ENCODE data around the gene DSC3.

The DSC3 gene

DNA sequence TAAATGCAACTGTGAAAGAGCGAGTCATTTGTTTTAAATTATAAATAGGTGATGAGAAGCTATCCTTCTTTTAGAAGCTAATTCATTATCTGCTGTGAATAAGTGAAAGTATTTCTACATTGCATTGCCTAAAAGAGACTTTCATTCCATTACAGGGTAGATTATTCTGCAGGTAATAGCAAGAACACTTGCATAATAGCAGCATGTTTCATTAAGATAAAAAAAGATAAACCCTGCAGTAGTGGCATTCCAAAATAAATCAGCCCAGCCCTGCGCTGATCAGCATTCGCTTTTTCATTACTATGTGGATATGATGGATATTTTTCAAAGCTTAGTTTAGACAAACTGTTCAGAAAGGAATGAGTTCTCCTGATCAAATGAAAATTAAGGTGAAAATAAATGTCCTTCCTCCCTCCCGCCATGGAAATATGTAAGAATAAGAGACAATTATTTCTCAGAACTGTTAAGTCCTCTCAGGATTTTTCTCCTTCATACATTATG lies 72.8 kb downstream of the DSC3 start:
- DNase-seq = no peak

DNA sequence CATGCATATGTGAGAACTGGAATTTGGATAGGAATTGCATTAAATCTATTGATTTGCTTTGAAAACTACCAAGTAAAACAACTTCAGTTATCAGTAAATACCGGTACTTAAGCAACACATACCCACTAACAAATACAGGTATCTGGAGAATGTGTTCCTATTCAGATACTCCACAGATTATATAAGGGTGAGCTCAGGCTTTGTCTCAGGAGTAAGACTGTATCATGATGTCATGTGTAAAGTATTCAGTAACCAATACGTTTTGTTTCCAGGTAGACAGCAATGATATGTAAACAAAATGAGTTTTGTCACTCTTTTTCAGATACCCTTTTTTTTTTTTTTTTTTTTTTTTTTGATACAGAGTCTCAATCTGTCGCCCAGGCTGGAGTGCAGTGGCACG lies 74.8 kb downstream of the DSC3 start:
- DNase-seq = no peak

DNA sequence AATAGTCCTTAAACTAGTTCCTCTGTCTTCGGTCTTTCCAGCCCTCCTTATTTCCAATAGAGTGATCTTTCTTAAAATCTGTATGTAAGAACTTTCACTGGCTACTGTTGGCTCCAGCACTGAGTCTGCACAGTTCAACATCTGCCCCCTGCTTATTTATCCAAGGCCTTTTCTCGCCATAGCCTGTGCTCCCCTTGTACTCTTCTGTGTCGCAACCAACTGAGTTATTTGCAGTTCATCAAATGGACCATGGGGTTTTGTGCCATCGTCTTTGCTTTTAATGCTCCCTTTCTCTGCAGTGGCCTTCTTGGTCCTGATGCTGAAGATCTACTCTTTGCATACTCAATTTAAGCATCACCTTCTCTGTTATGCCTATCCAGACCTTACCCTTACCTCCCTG lies 77.3 kb downstream of the DSC3 start:
- DNase-seq = no peak

DNA sequence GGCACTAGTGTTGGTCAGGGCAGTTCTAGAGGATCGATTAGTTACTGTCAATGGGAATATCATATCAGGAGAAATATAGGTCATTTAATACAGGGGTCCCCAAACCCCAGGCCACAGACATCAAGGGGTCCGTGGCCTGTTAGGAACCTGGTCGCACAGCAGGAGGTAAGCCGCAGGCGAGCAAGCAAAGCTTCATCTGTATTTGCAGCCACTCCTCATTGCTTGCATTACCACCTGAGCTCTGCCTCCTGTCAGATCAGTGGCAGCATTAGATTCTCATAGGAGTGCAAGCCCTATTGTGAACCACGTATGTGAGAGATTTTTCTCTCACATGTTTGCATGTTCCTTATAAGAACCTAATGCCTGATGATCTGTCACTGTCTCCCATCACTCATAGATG lies 81.9 kb downstream of the DSC3 start:
- no peak for DNase-seq

DNA sequence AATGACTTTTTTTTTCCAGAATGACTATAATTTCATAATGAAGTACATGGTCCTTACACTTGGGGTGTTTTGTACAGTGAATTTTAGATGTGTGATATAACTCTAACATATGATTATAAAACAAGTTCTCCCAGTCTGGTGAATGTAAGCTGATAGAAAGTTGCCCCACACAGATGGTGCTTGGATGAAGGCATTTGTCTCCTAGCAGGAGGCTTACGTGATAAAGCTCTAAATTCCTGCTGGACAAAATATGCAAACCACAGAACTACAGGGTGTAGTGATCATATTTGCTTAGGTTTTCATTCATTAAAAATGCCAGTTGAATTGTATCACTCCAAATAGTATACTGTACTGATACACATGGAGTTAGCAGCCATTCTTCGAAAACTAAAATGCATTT lies 85.5 kb downstream of the DSC3 start:
- no peak for DNase-seq

DNA sequence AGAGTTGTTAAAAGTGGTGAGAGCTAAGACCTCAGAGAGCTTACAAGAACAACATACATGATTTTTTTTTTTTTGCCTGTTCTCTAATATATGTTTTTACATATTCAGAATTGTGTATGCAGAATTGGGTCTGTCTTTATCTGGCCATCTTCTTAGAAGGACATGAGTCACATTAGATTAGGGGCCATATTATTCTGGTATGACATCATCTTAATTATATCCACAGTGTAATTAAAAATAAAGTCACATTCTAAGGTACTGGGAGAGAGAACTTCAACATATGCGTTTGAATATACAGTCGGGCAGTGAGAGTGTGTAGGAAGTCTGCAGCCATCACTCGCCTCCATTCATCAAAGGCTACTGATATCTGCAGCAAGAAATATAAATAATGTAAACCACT lies 88.3 kb downstream of the DSC3 start:
- no peak for DNase-seq

DNA sequence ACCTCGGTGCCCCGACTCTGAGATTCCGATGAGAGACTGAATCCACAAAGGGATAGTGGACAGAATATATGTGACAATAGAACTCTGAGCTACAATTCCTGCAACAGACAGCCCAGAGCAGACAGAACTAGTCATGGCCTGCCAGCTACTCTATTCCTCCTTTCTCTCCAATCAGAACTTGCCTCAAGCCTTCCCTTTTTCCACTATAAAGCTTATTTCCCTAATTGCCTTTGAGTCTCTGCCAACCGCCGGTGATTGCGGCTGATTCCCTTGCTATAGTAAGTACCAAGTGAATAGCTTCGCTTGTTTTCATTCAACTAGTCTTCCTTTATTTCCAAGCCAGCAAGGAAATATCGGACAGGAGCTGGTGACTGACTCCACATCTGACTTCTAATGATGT lies 96.8 kb downstream of the DSC3 start:
- DNase-seq = no peak

DNA sequence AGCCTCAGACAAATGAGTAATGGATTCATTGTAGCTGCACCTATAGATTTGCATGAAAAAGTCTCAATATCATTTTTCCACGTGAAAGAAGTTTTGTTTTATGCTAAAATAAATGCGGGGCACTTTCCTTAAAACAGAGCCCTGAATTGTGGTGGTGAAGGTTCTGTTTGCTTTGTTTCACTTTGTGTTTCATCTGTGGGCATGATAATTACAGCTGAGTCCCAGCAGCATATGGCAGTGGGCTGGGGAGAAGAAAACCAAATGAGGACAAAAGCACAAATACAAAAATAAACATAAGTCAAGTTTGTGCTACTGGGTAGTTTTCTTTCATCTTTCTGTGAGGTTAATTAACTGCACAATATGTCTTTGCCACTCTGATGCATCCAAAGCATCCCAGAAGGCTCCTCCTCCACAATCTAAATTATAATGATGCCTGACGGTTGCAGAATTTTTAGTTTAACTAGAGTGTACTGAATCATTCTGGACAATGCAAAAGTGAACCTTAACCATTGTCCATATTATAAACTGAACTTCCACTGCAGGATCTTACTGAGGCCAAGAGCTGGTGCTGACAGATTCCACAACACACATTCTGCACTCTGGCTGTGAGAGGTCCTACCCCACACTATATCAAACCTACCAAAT lies 97.6 kb downstream of the DSC3 start:
- DNase-seq = no peak

DNA sequence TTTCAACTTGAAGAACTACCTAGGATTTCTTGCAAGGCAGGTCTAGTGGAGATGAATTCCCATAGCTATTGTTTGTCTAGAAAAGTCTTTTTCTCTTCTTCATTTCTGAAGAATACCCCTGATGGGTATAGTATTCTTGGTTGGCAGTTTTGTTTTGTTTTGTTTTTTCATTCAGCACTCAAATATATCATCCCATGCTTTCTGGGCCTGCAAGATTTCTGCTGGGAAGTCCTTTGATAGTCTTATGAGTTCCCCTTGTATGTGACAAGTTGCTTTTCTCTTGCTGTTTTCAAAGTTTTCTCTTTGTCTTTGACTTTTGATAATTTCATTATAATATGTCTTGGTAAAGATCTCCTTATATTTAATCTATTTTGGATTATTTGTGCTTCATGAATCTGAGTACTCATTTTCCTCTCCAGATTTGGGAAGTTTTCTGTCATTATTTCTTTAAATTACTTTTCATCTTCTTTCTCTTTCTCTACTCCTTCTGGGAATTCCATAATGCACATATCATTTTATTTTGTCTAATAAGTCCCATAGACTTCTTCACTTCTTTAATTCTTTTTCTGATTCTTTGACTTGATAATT lies 101.5 kb downstream of the DSC3 start:
- DNase-seq = no peak

Data from femur (tissue), 1 donor.